Hematopoietic multipotent progenitor cell treated with erythropoietin and hydrocortisone succinate and interleukin-3 and kit ligand, for 6 days (in vitro differentiated cells): Measurements from ENCODE around the gene ARF6.
"Not testable (repeated sequence)": the region's sequence is repeated elsewhere in the genome, so short reads cannot be mapped to it uniquely, and the experiment has no call there.

Source experiments
- DNase-seq: peaks from one replicate; pipeline ENCODE4 v3.0.0-alpha.2; 2015

The ARF6 gene

GRCh38 chr14:49909016-49909415 lies 16.1 kb downstream of the ARF6 start:
- DNase-seq: no peak

GRCh38 chr14:49915085-49915484 lies 22.2 kb downstream of the ARF6 start:
- peak; percentile 72 for DNase-seq

DNA sequence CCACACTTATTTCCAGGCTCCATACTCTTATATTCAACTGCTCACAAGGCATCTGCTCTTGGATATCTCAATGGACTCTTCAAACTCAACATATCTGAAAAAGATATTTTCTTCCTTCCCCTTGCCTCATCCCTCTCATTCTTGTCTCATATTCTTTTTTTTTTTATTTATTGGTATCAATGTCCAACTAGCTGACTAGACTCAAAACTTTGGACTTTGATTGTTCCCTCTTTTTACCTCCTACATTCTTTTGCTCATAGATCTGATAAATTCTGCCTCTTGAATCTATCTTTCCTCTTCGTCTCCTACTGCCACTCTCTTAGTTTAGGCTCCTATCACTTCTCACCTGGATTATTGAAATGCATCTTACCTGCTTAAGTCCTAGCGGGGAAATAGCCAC lies 25.8 kb downstream of the ARF6 start:
- DNase-seq: no peak

GRCh38 chr14:49919825-49920659 lies 27.2 kb downstream of the ARF6 start:
- DNase-seq: no peak

DNA sequence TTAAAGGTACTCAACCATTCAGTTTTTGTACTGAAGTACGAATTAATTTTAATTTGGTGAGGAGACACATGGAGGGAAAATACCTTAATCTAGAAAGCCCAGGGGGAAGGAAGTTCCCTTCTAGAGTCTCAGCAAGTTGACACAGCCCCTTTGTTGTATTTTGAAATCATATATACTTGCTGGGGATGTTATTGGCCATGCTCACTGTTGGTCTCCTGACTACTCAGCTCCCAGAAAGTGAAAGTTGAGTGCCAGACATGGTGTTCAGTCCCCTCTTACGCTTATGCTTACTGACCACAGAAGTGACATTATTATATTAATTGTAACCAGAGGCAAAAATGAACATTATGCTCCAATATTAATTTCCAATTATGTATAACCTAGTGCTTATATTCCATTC lies 28.1 kb downstream of the ARF6 start:
- no peak for DNase-seq

DNA sequence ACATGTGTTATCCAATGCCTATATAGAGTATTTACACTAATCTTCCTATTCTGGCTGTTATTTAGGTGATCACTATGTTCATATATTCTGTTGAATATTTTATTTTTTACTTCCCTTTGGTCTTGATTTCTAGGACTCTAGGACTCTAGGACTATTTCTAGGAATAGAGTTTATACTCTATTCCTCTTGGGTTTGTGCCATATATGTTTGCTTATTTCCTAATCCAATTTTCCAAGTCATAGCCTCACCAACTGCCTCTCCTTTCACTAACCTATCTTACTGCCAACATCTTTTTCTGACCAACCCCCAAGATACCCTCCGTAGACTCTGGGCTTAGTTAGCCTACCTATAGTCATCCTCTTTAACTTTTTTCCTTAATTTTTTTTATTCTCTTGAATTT lies 28.5 kb downstream of the ARF6 start:
- DNase-seq: no peak

- DNase-seq: no peak
These were observed 30.6 kb downstream of the ARF6 start for GRCh38 chr14:49923442-49923841.

- DNase-seq: no peak
These were observed 31.0 kb downstream of the ARF6 start for GRCh38 chr14:49923881-49924280.

GRCh38 chr14:49924852-49925251 lies 32.0 kb downstream of the ARF6 start:
- DNase-seq: no peak

DNA sequence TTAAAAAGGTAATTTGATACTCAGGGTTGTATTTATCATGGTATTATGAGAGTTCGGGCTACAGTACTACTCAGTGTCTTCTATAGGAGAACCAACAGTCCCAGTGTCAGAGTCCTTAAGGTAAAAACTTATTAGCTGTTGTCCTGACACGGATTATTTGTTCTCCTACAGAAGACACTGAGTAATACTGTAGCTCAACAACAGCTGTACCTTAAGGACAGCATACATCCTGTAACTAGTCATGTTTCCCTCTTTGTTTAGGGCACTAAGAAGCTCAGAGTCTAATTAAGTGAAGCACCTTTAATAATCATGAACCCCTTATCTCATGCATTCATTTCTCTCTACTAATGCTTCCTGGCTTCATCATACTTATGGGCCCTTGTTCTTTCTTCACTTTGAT lies 33.9 kb downstream of the ARF6 start:
- no peak for DNase-seq

GRCh38 chr14:49928015-49928414 lies 35.1 kb downstream of the ARF6 start:
- DNase-seq: no peak

- DNase-seq: no peak
These were observed 37.8 kb downstream of the ARF6 start for GRCh38 chr14:49930720-49931119.

- DNase-seq: no peak
These were observed 38.6 kb downstream of the ARF6 start for GRCh38 chr14:49931523-49931922.

DNA sequence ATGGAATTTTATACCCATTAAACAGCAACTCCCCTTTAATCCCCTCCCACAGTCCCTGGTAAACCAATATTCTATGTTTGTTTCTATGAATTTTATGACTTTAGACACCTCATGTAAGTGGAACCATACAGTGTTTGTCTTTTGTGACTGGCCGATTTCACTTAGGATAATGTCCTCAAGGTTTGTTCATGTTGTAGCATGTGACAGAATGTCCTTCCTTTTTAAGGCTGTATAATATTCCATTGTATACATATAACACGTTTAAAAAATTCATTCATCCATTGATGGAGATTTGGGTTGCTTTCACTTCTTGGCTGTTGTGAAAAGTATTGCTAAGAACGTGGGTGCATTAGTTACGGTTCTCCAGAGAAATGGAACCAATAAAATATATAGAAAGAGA lies 40.2 kb downstream of the ARF6 start:
- DNase-seq: no peak

GRCh38 chr14:49933704-49934103 lies 40.8 kb downstream of the ARF6 start:
- DNase-seq: no peak

- DNase-seq: peak; percentile 39
These were observed 41.8 kb downstream of the ARF6 start for GRCh38 chr14:49934646-49935045.

- DNase-seq: no peak
These were observed 42.6 kb downstream of the ARF6 start for GRCh38 chr14:49935526-49935925.

DNA sequence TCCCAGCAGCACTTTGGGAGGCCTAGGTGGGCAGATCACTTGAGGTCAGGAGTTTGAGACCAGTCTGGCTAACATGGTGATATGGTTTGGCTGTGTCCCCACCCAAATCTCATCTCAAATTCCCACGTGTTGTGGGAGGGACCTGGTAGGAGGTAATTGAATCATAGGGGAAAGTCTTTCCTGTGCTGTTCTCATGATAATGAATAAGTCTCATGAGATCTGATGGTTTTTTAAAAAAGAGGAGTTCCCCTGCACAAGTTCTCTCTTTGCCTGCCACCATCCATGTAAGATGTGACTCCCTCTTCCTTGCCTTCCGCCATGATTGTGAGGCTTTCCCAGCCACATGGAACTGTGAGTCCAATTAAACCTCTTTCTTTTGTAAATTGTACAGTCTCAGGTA lies 43.4 kb downstream of the ARF6 start:
- not testable (repeated sequence) for DNase-seq

DNA sequence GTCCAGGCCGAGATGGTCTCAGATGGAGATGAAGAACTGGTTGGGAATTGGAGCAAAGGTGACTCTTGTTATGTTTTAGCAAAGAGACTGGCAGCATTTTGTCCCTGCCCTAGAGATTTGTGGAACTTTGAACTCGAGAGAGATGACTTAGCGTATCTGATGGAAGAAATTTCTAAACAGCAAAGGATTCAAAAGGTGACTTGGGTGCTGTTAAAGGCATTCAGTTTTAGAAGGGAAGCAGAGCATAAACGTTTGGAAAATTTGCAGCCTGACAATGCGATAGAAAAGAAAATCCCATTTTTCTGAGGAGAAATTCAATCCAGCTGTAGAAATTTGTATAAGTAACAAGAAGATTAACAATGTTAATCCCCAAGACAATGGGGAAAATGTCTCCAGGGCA lies 44.0 kb downstream of the ARF6 start:
- not testable (repeated sequence) for DNase-seq

GRCh38 chr14:49939215-49939614 lies 46.3 kb downstream of the ARF6 start:
- DNase-seq: not testable (repeated sequence)

GRCh38 chr14:49939884-49940510 lies 47.1 kb downstream of the ARF6 start:
- DNase-seq: no peak

- DNase-seq: peak; percentile 31
These were observed 48.0 kb downstream of the ARF6 start for GRCh38 chr14:49940808-49941421.

- DNase-seq: no peak
These were observed 49.2 kb downstream of the ARF6 start for GRCh38 chr14:49942090-49942489.

GRCh38 chr14:49944501-49944900 lies 51.6 kb downstream of the ARF6 start:
- no peak for DNase-seq
